Renal pelvis (tissue), 4 donors: ENCODE measurements around the gene DRAP1. TPM values are rescaled to one million over a fixed set of nuclear protein-coding genes. Genes with fewer than 3 reads are reported as not detected.
"Not testable (repeated sequence)": the region's sequence is repeated elsewhere in the genome, so short reads cannot be mapped to it uniquely, and the experiment has no call there.

ENCODE experiments used
- DNase-seq: peaks from one replicate; pipeline ENCODE4 v3.0.0-alpha.2; 2013
- polyA plus RNA-seq, 3 donors: library from polyadenylated mRNA; unstranded; fragments of 120-200 nt; gene quantifications; one replicate each; pipeline ENCODE4 v1.2.1, GENCODE V29; 2013; ENCODE audit not compliant: insufficient read length in 3 of 3

The DRAP1 gene
- polyA plus RNA-seq, 3 donors: 82.5 to 112 (median 93.0) TPM

GRCh38 chr11:65921033-65921555, 1.9 kb downstream of the DRAP1 start:
- no peak for DNase-seq

GRCh38 chr11:65921876-65922275, 2.6 kb downstream of the DRAP1 start:
- DNase-seq: no peak

GRCh38 chr11:65922565-65922964, 3.3 kb downstream of the DRAP1 start:
- no peak for DNase-seq

GRCh38 chr11:65925397-65925796, 6.2 kb downstream of the DRAP1 start:
- DNase-seq: no peak

GRCh38 chr11:65927904-65928397, 8.7 kb downstream of the DRAP1 start:
- DNase-seq: no peak

- DNase-seq: no peak
Observed at GRCh38 chr11:65928667-65929066, 9.4 kb downstream of the DRAP1 start.

- no peak for DNase-seq
Observed at GRCh38 chr11:65931773-65932557, 12.7 kb downstream of the DRAP1 start.

GRCh38 chr11:65932558-65932919, 13.3 kb downstream of the DRAP1 start:
- DNase-seq: no peak

GRCh38 chr11:65934014-65934413, 14.8 kb downstream of the DRAP1 start:
- DNase-seq: no peak

- no peak for DNase-seq
Observed at GRCh38 chr11:65937766-65938165, 18.5 kb downstream of the DRAP1 start.

- no peak for DNase-seq
Observed at GRCh38 chr11:65941720-65942310, 22.6 kb downstream of the DRAP1 start.

- no peak for DNase-seq
Observed at GRCh38 chr11:65942531-65942930, 23.3 kb downstream of the DRAP1 start.

- no peak for DNase-seq
Observed at GRCh38 chr11:65944191-65944590, 25.0 kb downstream of the DRAP1 start.

- no peak for DNase-seq
Observed at GRCh38 chr11:65944767-65945166, 25.5 kb downstream of the DRAP1 start.

GRCh38 chr11:65945430-65945911, 26.2 kb downstream of the DRAP1 start, which contains the start of gene TSGA10IP:
Gene TSGA10IP, plus strand, starts transcription at chr11:65945480. Its CDS starts 196 bp downstream, at chr11:65945676.
- DNase-seq: no peak

- DNase-seq: no peak
Observed at GRCh38 chr11:65945941-65946558, 26.8 kb downstream of the DRAP1 start.

GRCh38 chr11:65946655-65947054, 27.4 kb downstream of the DRAP1 start:
- no peak for DNase-seq

GRCh38 chr11:65947133-65947532, 27.9 kb downstream of the DRAP1 start:
- no peak for DNase-seq

- DNase-seq: no peak
Observed at GRCh38 chr11:65947603-65948125, 28.4 kb downstream of the DRAP1 start.

- not testable (repeated sequence) for DNase-seq
Observed at GRCh38 chr11:65950711-65951110, 31.5 kb downstream of the DRAP1 start.

GRCh38 chr11:65951641-65952040, 32.4 kb downstream of the DRAP1 start:
- not testable (repeated sequence) for DNase-seq

- DNase-seq: no peak
Observed at GRCh38 chr11:65952052-65952521, 32.9 kb downstream of the DRAP1 start.
